Activated T-helper 2 cell treated with anti-CD3 and anti-CD28 coated beads, Interferon-gamma antibody, Interleukin-2, Interleukin-4, amounts not matched to agents 10 μg/mL and 5 μg/mL and 100 μg/mL, durations not matched to agents 14 hours and 24 hours and 36 hours (primary cell): ENCODE measurements around the gene SLC17A2. TPM values are rescaled to one million over a fixed set of nuclear protein-coding genes. Genes with fewer than 3 reads are reported as not detected.

Source experiments
- DNase-seq: peaks from one replicate; pipeline ENCODE4 v3.0.0; 2021; ENCODE audit warnings: low spot score
- H3K27ac Mint-ChIP-seq: one replicate; pipeline ENCODE4 v1.8.0; 2021; ENCODE audit warnings: mixed read lengths
- H3K27me3 Mint-ChIP-seq: one replicate; pipeline ENCODE4 v1.8.0; 2021; ENCODE audit warnings: low read depth, mixed read lengths
- H3K36me3 Mint-ChIP-seq: one replicate; pipeline ENCODE4 v1.8.0; 2021; ENCODE audit warnings: low read depth, mixed read lengths
- H3K4me1 Mint-ChIP-seq: one replicate; pipeline ENCODE4 v1.8.0; 2021; ENCODE audit warnings: low read depth, mixed read lengths
- H3K4me3 Mint-ChIP-seq: one replicate; pipeline ENCODE4 v1.8.0; 2021; ENCODE audit warnings: low read depth, mild to moderate bottlenecking, moderate library complexity, mixed read lengths
- H3K9me3 Mint-ChIP-seq: one replicate; pipeline ENCODE4 v1.8.0; 2021; ENCODE audit warnings: mixed read lengths
- intact Hi-C: fragments of 100-400 bp; cut with micrococcal nuclease; formaldehyde crosslinking; loops from one replicate; pipeline ENCODE4 v1.15.1; 2023
- total RNA-seq: library from RNA; stranded (reverse); gene quantifications from 2 replicates; pipeline ENCODE4 v1.2.3, GENCODE V29; 2022

Gene SLC17A2
- total RNA-seq, 1 donor from 2014 or later: 0.41 TPM

GRCh38 chr6:25902071-25902470 lies 28.4 kb downstream of the SLC17A2 start:
- intact Hi-C loops: no loop called here
- Mint-ChIP-seq H3K4me1 (peaks cover 14% of the 10 kb centered on the region), H3K27me3 (no peaks in the 10 kb centered on the region), H3K36me3 (peaks cover 3% of the 10 kb centered on the region), H3K27ac (no peak overlapping the region), H3K9me3 (no peaks in the 10 kb centered on the region), H3K4me3 (no peak overlapping the region)
- no peak for DNase-seq

GRCh38 chr6:25900843-25901242 lies 29.6 kb downstream of the SLC17A2 start:
- peaks cover 14% of the 10 kb centered on the region for H3K4me1 Mint-ChIP-seq
- H3K9me3 Mint-ChIP-seq: no peaks in the 10 kb centered on the region
- no peaks in the 10 kb centered on the region for H3K27me3 Mint-ChIP-seq
- peak overlapping the region; percentile 28 for H3K27ac Mint-ChIP-seq
- no peak for DNase-seq
- intact Hi-C loops: no loop called here
- peaks cover 3% of the 10 kb centered on the region for H3K36me3 Mint-ChIP-seq
- H3K4me3 Mint-ChIP-seq: no peak overlapping the region

DNA sequence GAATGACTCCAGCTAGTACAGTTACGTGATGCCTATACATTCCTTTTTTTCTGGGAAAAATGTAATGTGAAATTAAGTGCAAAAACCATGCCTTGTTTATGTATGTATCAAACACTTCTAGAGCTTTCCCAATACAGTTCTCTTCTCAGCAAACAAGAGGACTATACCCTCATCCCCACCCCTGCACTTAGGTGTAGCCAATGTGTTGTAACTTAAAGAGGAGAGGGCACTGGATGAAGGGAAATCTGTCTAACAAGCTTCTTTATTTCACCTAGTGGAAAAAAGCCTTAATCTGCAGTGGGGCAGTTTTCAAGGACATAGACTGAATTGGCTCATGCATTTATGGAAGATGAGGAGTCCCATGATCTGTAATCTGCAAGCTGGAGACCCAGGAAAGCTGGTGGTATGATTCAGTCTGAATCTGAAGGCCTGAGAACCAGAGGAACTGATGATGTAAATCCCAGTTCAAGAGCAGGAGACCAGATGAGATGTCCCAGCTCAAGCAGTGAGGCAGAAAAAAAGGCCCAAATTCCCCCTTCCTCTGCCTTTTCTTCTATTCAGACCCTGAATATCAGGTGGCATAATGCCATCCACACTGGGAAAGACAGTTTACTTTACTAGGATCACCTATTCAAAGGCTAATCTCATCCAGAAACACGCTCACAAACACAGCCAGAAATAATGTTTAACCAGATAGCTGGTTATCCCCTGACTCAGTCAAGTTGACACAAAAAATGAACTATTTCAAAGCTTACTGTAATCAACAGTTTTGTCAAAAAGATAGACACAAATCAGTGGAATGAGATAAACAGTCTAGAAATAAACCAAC lies 30.7 kb downstream of the SLC17A2 start:
- Mint-ChIP-seq H3K4me3 (no peak overlapping the region), H3K36me3 (peaks cover 3% of the 10 kb centered on the region), H3K27me3 (no peaks in the 10 kb centered on the region), H3K27ac (no peak overlapping the region), H3K4me1 (peaks cover 14% of the 10 kb centered on the region), H3K9me3 (no peaks in the 10 kb centered on the region)
- DNase-seq: no peak
- intact Hi-C loops: no loop called here

DNA sequence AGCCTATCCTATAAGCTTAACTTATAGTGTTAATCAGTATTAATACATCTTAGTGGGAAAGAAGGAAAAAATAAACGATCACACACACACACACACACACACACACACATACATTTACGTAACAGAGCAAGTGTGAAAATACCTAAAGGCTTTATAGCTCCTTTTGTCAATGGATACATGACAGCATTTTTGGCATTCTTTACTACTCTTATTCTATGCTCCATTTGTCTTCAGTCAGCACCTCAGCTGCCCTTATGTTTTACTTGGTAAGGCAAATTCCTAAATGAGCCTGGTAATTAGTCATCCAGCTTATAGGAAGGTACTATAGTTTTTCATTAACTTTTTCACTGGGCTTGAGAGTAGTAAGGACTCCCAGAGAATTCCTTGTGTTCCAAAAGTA lies 31.4 kb downstream of the SLC17A2 start:
- Mint-ChIP-seq H3K36me3 (peaks cover 3% of the 10 kb centered on the region), H3K27me3 (no peaks in the 10 kb centered on the region), H3K27ac (no peak overlapping the region), H3K4me3 (no peak overlapping the region), H3K9me3 (no peaks in the 10 kb centered on the region), H3K4me1 (peaks cover 14% of the 10 kb centered on the region)
- DNase-seq: no peak
- intact Hi-C loops: no loop called here

GRCh38 chr6:25898289-25898977 lies 32.1 kb downstream of the SLC17A2 start:
- intact Hi-C loops: no loop called here
- no peak for DNase-seq
- no peak overlapping the region for H3K27ac Mint-ChIP-seq
- H3K4me3 Mint-ChIP-seq: no peak overlapping the region
- peaks cover 3% of the 10 kb centered on the region for H3K36me3 Mint-ChIP-seq
- peaks cover 14% of the 10 kb centered on the region for H3K4me1 Mint-ChIP-seq
- no peaks in the 10 kb centered on the region for H3K9me3 Mint-ChIP-seq
- H3K27me3 Mint-ChIP-seq: no peaks in the 10 kb centered on the region

DNA sequence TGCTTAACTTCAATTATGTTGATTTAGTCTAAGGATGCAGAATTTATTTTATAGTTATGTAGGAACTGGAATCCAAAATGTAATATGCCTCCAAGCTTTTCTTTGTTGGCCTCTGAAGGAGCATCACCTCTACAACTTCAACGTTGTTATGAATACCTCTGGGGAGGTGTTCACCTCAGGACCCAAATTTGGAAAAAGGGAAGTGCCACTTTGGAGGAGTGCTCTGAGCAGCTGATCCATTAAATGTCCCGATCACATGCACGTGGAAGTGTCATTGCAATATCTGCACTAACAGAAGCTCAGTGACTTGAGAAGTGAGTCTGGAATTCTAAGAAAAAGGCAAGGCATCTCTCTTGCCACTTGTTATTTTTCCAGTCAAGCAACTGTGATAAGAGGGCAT lies 34.2 kb downstream of the SLC17A2 start:
- Mint-ChIP-seq H3K36me3 (peaks cover 3% of the 10 kb centered on the region), H3K27me3 (peaks cover 4% of the 10 kb centered on the region), H3K9me3 (no peaks in the 10 kb centered on the region), H3K4me3 (no peak overlapping the region), H3K27ac (no peak overlapping the region), H3K4me1 (peaks cover 12% of the 10 kb centered on the region)
- DNase-seq: no peak
- intact Hi-C loops: no loop called here

- H3K9me3 Mint-ChIP-seq: no peaks in the 10 kb centered on the region
- peaks cover 4% of the 10 kb centered on the region for H3K27me3 Mint-ChIP-seq
- peaks cover 8% of the 10 kb centered on the region for H3K4me1 Mint-ChIP-seq
- no peak overlapping the region for H3K4me3 Mint-ChIP-seq
- H3K27ac Mint-ChIP-seq: no peak overlapping the region
- H3K36me3 Mint-ChIP-seq: peaks cover 2% of the 10 kb centered on the region
- no peak for DNase-seq
- intact Hi-C loops: no loop called here
Measured at GRCh38 chr6:25895771-25896170, 34.7 kb downstream of the SLC17A2 start.

GRCh38 chr6:25893778-25894177 lies 36.7 kb downstream of the SLC17A2 start:
- Mint-ChIP-seq H3K27ac (no peak overlapping the region), H3K27me3 (peaks cover 4% of the 10 kb centered on the region), H3K9me3 (no peaks in the 10 kb centered on the region), H3K36me3 (no peaks in the 10 kb centered on the region), H3K4me3 (no peak overlapping the region), H3K4me1 (peaks cover 6% of the 10 kb centered on the region)
- intact Hi-C loops: no loop called here
- no peak for DNase-seq

DNA sequence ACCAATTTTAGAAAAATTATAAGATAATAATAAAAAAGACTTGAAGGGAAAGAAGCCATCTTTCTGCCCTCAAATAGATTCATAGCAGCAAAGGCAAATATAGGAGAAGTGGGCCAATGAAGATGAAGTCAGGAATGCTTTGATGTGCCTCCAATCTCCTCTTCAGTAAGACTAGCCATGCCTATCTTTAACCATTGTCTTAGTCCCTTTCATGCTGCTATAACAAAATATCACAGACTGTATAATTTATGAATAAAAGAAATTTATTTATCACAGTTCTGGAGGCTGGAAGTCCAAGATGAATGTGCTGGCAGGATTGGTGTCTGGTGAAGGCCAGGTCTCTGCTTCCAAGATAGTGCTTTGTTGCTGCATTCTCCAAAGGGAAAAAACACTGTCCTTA lies 37.6 kb downstream of the SLC17A2 start:
- H3K27ac Mint-ChIP-seq: no peak overlapping the region
- H3K9me3 Mint-ChIP-seq: no peaks in the 10 kb centered on the region
- intact Hi-C loops: no loop called here
- no peak for DNase-seq
- peaks cover 6% of the 10 kb centered on the region for H3K4me1 Mint-ChIP-seq
- peaks cover 4% of the 10 kb centered on the region for H3K27me3 Mint-ChIP-seq
- H3K36me3 Mint-ChIP-seq: no peaks in the 10 kb centered on the region
- H3K4me3 Mint-ChIP-seq: no peak overlapping the region

DNA sequence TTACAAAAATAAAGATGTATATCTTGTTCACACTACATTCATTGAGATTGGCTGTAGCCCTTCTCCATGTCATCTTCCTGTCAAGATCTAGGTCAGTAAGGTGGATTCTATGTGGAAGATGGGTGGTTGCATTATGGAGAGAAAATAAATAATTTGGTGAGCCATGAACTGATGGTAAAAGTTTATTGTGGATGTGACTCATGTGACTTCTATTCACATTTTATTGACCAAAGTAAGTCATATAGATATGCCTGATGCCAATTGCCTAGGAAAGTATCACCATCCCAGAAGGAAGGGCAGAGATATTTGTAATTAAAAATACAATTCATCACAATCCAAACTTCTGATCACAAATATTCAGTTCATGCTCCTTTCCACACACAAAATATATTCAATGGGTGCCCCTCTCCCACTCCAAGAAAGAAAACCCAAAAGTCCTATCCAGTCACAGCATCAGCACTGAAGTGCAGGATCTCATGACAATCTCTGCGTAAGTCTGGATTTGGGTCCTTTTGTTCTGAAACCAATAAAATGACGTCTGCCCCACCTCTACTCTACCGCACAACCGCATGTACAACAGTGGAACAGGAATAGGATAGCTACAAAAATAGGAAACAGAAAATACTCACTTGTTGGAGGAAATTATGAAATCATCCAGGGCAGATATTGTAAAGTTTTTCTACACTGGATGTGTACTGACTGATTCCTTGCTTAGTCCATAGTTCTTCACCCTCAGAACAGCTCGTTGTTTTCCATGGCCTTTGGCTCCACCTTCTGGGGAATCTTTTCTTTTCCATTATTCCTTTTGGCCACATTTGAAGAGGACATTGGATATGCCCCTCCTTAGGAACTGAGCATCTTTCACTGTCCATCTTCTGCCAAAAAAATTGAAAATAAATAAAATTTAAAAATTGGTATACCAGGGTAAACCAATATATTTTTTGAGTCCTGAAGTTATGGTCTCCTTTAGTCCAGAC lies 40.3 kb downstream of the SLC17A2 start:
- H3K27me3 Mint-ChIP-seq: peaks cover 4% of the 10 kb centered on the region
- no peak overlapping the region for H3K27ac Mint-ChIP-seq
- H3K36me3 Mint-ChIP-seq: no peaks in the 10 kb centered on the region
- H3K9me3 Mint-ChIP-seq: no peaks in the 10 kb centered on the region
- peaks cover 8% of the 10 kb centered on the region for H3K4me1 Mint-ChIP-seq
- H3K4me3 Mint-ChIP-seq: no peak overlapping the region
- no peak for DNase-seq
- intact Hi-C loops: loop anchor here (1.0 kb wide), 1 partner anchor 170 kb away; no protein-coding TSS in a partner anchor

GRCh38 chr6:25888626-25889025 lies 41.9 kb downstream of the SLC17A2 start:
- peaks cover 8% of the 10 kb centered on the region for H3K4me1 Mint-ChIP-seq
- H3K27me3 Mint-ChIP-seq: peaks cover 4% of the 10 kb centered on the region
- no peak for DNase-seq
- H3K9me3 Mint-ChIP-seq: no peaks in the 10 kb centered on the region
- intact Hi-C loops: no loop called here
- H3K4me3 Mint-ChIP-seq: no peak overlapping the region
- H3K27ac Mint-ChIP-seq: no peak overlapping the region
- H3K36me3 Mint-ChIP-seq: no peaks in the 10 kb centered on the region

DNA sequence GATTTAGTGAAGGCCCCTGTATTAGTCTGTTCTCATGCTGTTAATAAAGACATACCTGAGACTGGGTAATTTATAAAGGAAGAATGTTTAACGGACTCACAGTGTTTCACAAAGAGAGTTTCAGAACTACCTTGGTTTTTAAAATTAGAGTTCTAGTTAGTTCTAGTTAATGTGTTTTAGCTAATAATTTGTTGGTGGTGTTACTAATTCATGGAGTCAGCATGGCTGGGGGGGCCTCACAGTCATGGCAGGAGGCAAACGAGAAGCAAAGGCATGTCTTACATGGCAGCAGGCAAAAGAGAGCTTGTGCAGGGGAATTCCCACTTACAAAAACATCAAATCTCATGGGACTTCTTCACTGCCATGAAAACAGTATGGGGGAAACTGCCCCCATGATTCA lies 44.4 kb downstream of the SLC17A2 start:
- no peak overlapping the region for H3K27ac Mint-ChIP-seq
- DNase-seq: no peak
- H3K4me3 Mint-ChIP-seq: no peak overlapping the region
- no peaks in the 10 kb centered on the region for H3K36me3 Mint-ChIP-seq
- no peaks in the 10 kb centered on the region for H3K27me3 Mint-ChIP-seq
- no peaks in the 10 kb centered on the region for H3K9me3 Mint-ChIP-seq
- peaks cover 17% of the 10 kb centered on the region for H3K4me1 Mint-ChIP-seq
- intact Hi-C loops: no loop called here
